ENCODE measurements around the gene CUX1.

CUX1 gene

GRCh38 chr7:101891936-101892640, 74.7 kb downstream of the CUX1 start:
- no peaks in the 10 kb centered on the region for H3K27me3 Mint-ChIP-seq
- no peak for DNase-seq
- no peak overlapping the region for H3K27ac Mint-ChIP-seq
- no peaks in the 10 kb centered on the region for H3K9me3 Mint-ChIP-seq
- H3K36me3 Mint-ChIP-seq (ENCODE audit: low read depth): no peaks in the 10 kb centered on the region
- H3K4me3 Mint-ChIP-seq: no peak overlapping the region
- peaks cover 9% of the 10 kb centered on the region for H3K4me1 Mint-ChIP-seq (ENCODE audit: low read depth)

GRCh38 chr7:101893341-101894082, 76.1 kb downstream of the CUX1 start:
- no peak overlapping the region for H3K27ac Mint-ChIP-seq

GRCh38 chr7:101896316-101896715, 78.9 kb downstream of the CUX1 start:
- Mint-ChIP-seq H3K27ac (no peak overlapping the region), H3K4me1 (ENCODE audit: low read depth) (peaks cover 5% of the 10 kb centered on the region)
- DNase-seq: no peak

More at GRCh38 chr7:101893341-101894082, 76.1 kb downstream of the CUX1 start:
- no peak overlapping the region for H3K4me3 Mint-ChIP-seq
- no peaks in the 10 kb centered on the region for H3K36me3 Mint-ChIP-seq (ENCODE audit: low read depth)
- H3K9me3 Mint-ChIP-seq: no peaks in the 10 kb centered on the region
- H3K4me1 Mint-ChIP-seq (ENCODE audit: low read depth): peaks cover 9% of the 10 kb centered on the region
- DNase-seq: no peak
- no peaks in the 10 kb centered on the region for H3K27me3 Mint-ChIP-seq

GRCh38 chr7:101896941-101897340, 79.5 kb downstream of the CUX1 start:
- Mint-ChIP-seq H3K4me3 (no peak overlapping the region), H3K36me3 (ENCODE audit: low read depth) (no peaks in the 10 kb centered on the region), H3K27me3 (no peaks in the 10 kb centered on the region), H3K4me1 (ENCODE audit: low read depth) (peaks cover 5% of the 10 kb centered on the region), H3K27ac (no peak overlapping the region), H3K9me3 (no peaks in the 10 kb centered on the region)
- no peak for DNase-seq

More at GRCh38 chr7:101896316-101896715, 78.9 kb downstream of the CUX1 start:
- H3K4me3 Mint-ChIP-seq: no peak overlapping the region
- H3K36me3 Mint-ChIP-seq (ENCODE audit: low read depth): no peaks in the 10 kb centered on the region
- H3K9me3 Mint-ChIP-seq: no peaks in the 10 kb centered on the region
- no peaks in the 10 kb centered on the region for H3K27me3 Mint-ChIP-seq

- Mint-ChIP-seq H3K4me1 (ENCODE audit: low read depth) (peaks cover 9% of the 10 kb centered on the region), H3K4me3 (no peak overlapping the region), H3K27me3 (no peaks in the 10 kb centered on the region), H3K9me3 (no peaks in the 10 kb centered on the region), H3K36me3 (ENCODE audit: low read depth) (no peaks in the 10 kb centered on the region), H3K27ac (no peak overlapping the region)
- DNase-seq: no peak
Measured at GRCh38 chr7:101898106-101898505, 80.7 kb downstream of the CUX1 start.

GRCh38 chr7:101899616-101900015, 82.2 kb downstream of the CUX1 start:
- H3K4me1 Mint-ChIP-seq (ENCODE audit: low read depth): peaks cover 9% of the 10 kb centered on the region
- no peaks in the 10 kb centered on the region for H3K9me3 Mint-ChIP-seq
- no peaks in the 10 kb centered on the region for H3K36me3 Mint-ChIP-seq (ENCODE audit: low read depth)
- H3K27me3 Mint-ChIP-seq: no peaks in the 10 kb centered on the region
- no peak overlapping the region for H3K4me3 Mint-ChIP-seq
- H3K27ac Mint-ChIP-seq: no peak overlapping the region
- no peak for DNase-seq

GRCh38 chr7:101900103-101900502, 82.7 kb downstream of the CUX1 start:
- Mint-ChIP-seq H3K36me3 (ENCODE audit: low read depth) (no peaks in the 10 kb centered on the region), H3K4me3 (no peak overlapping the region), H3K4me1 (ENCODE audit: low read depth) (peaks cover 9% of the 10 kb centered on the region), H3K9me3 (no peaks in the 10 kb centered on the region), H3K27ac (no peak overlapping the region), H3K27me3 (no peaks in the 10 kb centered on the region)
- DNase-seq: no peak

- H3K4me3 Mint-ChIP-seq: no peak overlapping the region
- no peaks in the 10 kb centered on the region for H3K9me3 Mint-ChIP-seq
Measured at GRCh38 chr7:101901661-101902491, 84.5 kb downstream of the CUX1 start.

GRCh38 chr7:101902680-101903514, 85.5 kb downstream of the CUX1 start:
- Mint-ChIP-seq H3K27ac (no peak overlapping the region), H3K4me3 (no peak overlapping the region), H3K4me1 (ENCODE audit: low read depth) (peaks cover 8% of the 10 kb centered on the region), H3K36me3 (ENCODE audit: low read depth) (no peaks in the 10 kb centered on the region), H3K27me3 (no peaks in the 10 kb centered on the region), H3K9me3 (no peaks in the 10 kb centered on the region)
- DNase-seq: no peak

More at GRCh38 chr7:101901661-101902491, 84.5 kb downstream of the CUX1 start:
- Mint-ChIP-seq H3K27me3 (no peaks in the 10 kb centered on the region), H3K27ac (no peak overlapping the region), H3K4me1 (ENCODE audit: low read depth) (peaks cover 9% of the 10 kb centered on the region), H3K36me3 (ENCODE audit: low read depth) (no peaks in the 10 kb centered on the region)
- DNase-seq: no peak

- Mint-ChIP-seq H3K27me3 (no peaks in the 10 kb centered on the region), H3K9me3 (no peaks in the 10 kb centered on the region), H3K36me3 (ENCODE audit: low read depth) (no peaks in the 10 kb centered on the region), H3K4me3 (no peak overlapping the region), H3K4me1 (ENCODE audit: low read depth) (peaks cover 8% of the 10 kb centered on the region), H3K27ac (no peak overlapping the region)
- no peak for DNase-seq
Measured at GRCh38 chr7:101903515-101903868, 86.1 kb downstream of the CUX1 start.

- Mint-ChIP-seq H3K36me3 (ENCODE audit: low read depth) (no peaks in the 10 kb centered on the region), H3K4me3 (no peak overlapping the region), H3K27ac (no peak overlapping the region), H3K4me1 (ENCODE audit: low read depth) (peaks cover 8% of the 10 kb centered on the region), H3K9me3 (no peaks in the 10 kb centered on the region), H3K27me3 (no peaks in the 10 kb centered on the region)
- no peak for DNase-seq
Measured at GRCh38 chr7:101904019-101904418, 86.6 kb downstream of the CUX1 start.

- Mint-ChIP-seq H3K4me3 (no peak overlapping the region), H3K36me3 (ENCODE audit: low read depth) (no peaks in the 10 kb centered on the region), H3K27ac (no peak overlapping the region), H3K4me1 (ENCODE audit: low read depth) (peaks cover 6% of the 10 kb centered on the region), H3K27me3 (no peaks in the 10 kb centered on the region), H3K9me3 (no peaks in the 10 kb centered on the region)
- no peak for DNase-seq
Measured at GRCh38 chr7:101905203-101905865, 87.9 kb downstream of the CUX1 start.

- H3K4me3 Mint-ChIP-seq: no peak overlapping the region
- H3K4me1 Mint-ChIP-seq (ENCODE audit: low read depth): peaks cover 6% of the 10 kb centered on the region
Measured at GRCh38 chr7:101906291-101907240, 89.1 kb downstream of the CUX1 start.

More at GRCh38 chr7:101906291-101907240, 89.1 kb downstream of the CUX1 start:
- H3K27me3 Mint-ChIP-seq: no peaks in the 10 kb centered on the region
- no peaks in the 10 kb centered on the region for H3K9me3 Mint-ChIP-seq
- no peak for DNase-seq
- no peak overlapping the region for H3K27ac Mint-ChIP-seq
- H3K36me3 Mint-ChIP-seq (ENCODE audit: low read depth): no peaks in the 10 kb centered on the region
